Ovary (tissue), 3 donors: ENCODE measurements around the gene C11orf87.

ENCODE experiments used
- CTCF ChIP-seq, 3 donors: fragments of 450-650 bp in 2 of 3; fragments of 200-600 bp in 1 of 3; IDR thresholded peaks; one replicate each; pipeline versions ENCODE4 v1.5.1 to v1.8.0; 2016 to 2022; ENCODE audit warnings: antibody characterized with exemption in 3 of 3, mild to moderate bottlenecking in 1 of 3
- EP300 ChIP-seq: sonication (generic); formaldehyde crosslinking; IDR thresholded peaks from one replicate; pipeline ENCODE4 v1.6.1; 2017; ENCODE audit warnings: antibody characterized with exemption
- POLR2A ChIP-seq: fragments of 450-650 bp; IDR thresholded peaks from one replicate; pipeline ENCODE4 v1.6.1; 2017; ENCODE audit warnings: antibody characterized with exemption, mild to moderate bottlenecking, moderate library complexity
- donor health status: DM: no; HTN: no; CAD: no.

GRCh38 chr11:109384873-109385272 lies 37.1 kb upstream of the C11orf87 start:
- TF ChIP-seq CTCF (IDR thresholded peaks at IDR 0.05), result no peak
- no peak for TF ChIP-seq POLR2A
- TF ChIP-seq EP300, result no peak
